EH (cell line): ENCODE results near the gene RNF222.
"Not testable (repeated sequence)": the region's sequence is repeated elsewhere in the genome, so short reads cannot be mapped to it uniquely, and the experiment has no call there.

Source experiments
- DNase-seq: peaks from one replicate; pipeline ENCODE4 v3.0.0-alpha.2; 2015; ENCODE audit warnings: low read depth

RNF222 gene

GRCh38 chr17:8380049-8380448 is 17.6 kb downstream of the RNF222 start:
- DNase-seq, result no peak

- DNase-seq, result not testable (repeated sequence)
These were observed 19.5 kb downstream of the RNF222 start for GRCh38 chr17:8378117-8378516.

- no peak for DNase-seq
These were observed 20.2 kb downstream of the RNF222 start for GRCh38 chr17:8377422-8377821.

- peak; percentile 87 for DNase-seq
These were observed 21.2 kb downstream of the RNF222 start, which contains the start of gene KRABD2 for GRCh38 chr17:8376271-8377067. TSS of gene KRABD2 (minus strand) at chr17:8376704.

GRCh38 chr17:8375738-8376259 is 21.8 kb downstream of the RNF222 start:
- DNase-seq, result no peak

- DNase-seq, result not testable (repeated sequence)
These were observed 23.8 kb downstream of the RNF222 start for GRCh38 chr17:8373856-8374255.

- no peak for DNase-seq
These were observed 25.2 kb downstream of the RNF222 start for GRCh38 chr17:8372422-8372821.

- peak; percentile 15 for DNase-seq
These were observed 25.8 kb downstream of the RNF222 start for GRCh38 chr17:8371786-8372185.

GRCh38 chr17:8369944-8370343 is 27.7 kb downstream of the RNF222 start:
- no peak for DNase-seq

GRCh38 chr17:8368193-8368592 is 29.4 kb downstream of the RNF222 start:
- DNase-seq, result no peak

GRCh38 chr17:8366231-8366630 is 31.4 kb downstream of the RNF222 start:
- DNase-seq, result peak; percentile 87

GRCh38 chr17:8365143-8365542 is 32.5 kb downstream of the RNF222 start:
- peak; percentile 56 for DNase-seq

- peak; percentile 69 for DNase-seq
These were observed 34.8 kb downstream of the RNF222 start for GRCh38 chr17:8362651-8363332.

- DNase-seq, result peak; percentile 34
These were observed 36.9 kb downstream of the RNF222 start for GRCh38 chr17:8360751-8361150.

GRCh38 chr17:8360260-8360659 is 37.4 kb downstream of the RNF222 start:
- DNase-seq, result no peak

- DNase-seq, result peak; percentile 84
These were observed 37.9 kb downstream of the RNF222 start for GRCh38 chr17:8359769-8360168.

- DNase-seq, result no peak
These were observed 39.7 kb downstream of the RNF222 start for GRCh38 chr17:8357910-8358309.

- DNase-seq, result no peak
These were observed 43.4 kb downstream of the RNF222 start for GRCh38 chr17:8354236-8354635.

GRCh38 chr17:8353736-8354135 is 43.9 kb downstream of the RNF222 start:
- DNase-seq, result no peak

- no peak for DNase-seq
These were observed 47.3 kb downstream of the RNF222 start for GRCh38 chr17:8350339-8350738.

- DNase-seq, result not testable (repeated sequence)
These were observed 50.6 kb downstream of the RNF222 start for GRCh38 chr17:8347001-8347400.

GRCh38 chr17:8345951-8346665 is 51.5 kb downstream of the RNF222 start:
- DNase-seq, result no peak
